T-helper 22 cell (primary cell): ENCODE results near the gene ODF2L.
A peak's percentile ranks its signal among the peaks of the same experiment; 100 is the strongest.

Experiments
- DNase-seq: peaks from one replicate; pipeline ENCODE4 v3.0.0-alpha.2; 2020; ENCODE audit warnings: low read depth

Gene ODF2L, protein sequence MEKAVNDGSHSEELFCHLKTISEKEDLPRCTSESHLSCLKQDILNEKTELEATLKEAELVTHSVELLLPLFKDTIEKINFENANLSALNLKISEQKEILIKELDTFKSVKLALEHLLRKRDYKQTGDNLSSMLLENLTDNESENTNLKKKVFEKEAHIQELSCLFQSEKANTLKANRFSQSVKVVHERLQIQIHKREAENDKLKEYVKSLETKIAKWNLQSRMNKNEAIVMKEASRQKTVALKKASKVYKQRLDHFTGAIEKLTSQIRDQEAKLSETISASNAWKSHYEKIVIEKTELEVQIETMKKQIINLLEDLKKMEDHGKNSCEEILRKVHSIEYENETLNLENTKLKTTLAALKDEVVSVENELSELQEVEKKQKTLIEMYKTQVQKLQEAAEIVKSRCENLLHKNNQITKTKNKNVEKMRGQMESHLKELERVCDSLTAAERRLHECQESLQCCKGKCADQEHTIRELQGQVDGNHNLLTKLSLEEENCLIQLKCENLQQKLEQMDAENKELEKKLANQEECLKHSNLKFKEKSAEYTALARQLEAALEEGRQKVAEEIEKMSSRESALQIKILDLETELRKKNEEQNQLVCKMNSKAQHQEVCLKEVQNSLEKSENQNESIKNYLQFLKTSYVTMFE

DNA sequence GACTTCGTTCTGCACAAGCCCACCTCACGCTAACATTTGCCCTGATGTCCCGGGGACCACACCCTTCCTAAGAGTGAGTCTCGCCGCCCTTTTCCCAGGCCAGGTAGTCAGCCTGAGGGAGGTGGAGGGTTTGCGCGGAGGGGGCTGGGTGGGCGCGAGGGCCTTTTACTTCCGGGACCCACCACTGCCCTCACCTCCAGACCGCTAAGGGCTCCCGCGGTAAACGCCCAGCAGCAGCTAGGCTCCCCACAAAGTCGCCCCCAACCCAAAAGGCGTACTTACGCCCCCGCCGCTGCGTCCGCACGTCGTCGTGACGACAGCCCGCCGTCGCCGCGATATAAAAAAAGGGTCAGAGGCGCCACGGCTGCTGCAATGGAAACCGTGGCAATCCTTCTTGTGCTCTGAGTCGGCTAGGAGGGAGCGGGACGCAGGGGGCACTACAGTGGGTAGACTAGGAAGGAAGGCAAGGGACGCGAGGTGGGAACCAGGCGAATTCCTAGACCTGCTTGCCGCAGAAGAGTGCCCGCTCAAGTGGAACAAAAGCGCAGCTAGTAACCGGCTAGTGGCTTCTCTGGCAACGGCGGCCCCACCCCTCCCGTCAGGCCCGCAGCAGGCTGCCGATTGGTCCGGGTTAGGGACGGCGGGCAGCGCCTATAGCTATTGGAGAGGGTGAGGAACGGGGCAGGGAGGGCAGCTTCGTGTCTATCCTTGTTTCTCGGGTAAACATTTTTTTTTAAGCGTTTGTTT lies at the start of gene ODF2L:
Gene ODF2L, minus strand, starts transcription at position 573 of the 747 bp plus-strand sequence. CDS start 9,296 bp downstream, outside the sequence.
- peak; percentile 85 for DNase-seq

DNA sequence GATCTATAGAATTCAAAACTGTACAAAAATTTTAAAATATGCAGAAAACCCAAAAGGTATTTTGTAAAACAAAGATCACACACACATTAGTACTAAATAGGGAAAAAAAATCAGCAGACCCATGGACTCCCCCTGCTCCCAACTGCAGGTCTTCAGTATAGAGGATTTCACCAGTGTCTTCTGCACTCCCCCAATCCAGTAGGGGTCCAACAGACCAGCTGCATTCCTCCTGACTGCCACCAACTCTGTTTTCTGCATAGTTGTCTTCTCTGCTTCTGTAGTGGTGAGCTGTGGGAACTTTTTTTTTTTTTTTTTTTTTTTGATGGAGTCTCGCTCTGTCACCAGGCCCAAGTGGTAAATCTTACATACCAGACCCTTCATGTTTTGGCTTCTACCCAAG lies 49.8 kb upstream of the ODF2L start:
- DNase-seq: no peak

DNA sequence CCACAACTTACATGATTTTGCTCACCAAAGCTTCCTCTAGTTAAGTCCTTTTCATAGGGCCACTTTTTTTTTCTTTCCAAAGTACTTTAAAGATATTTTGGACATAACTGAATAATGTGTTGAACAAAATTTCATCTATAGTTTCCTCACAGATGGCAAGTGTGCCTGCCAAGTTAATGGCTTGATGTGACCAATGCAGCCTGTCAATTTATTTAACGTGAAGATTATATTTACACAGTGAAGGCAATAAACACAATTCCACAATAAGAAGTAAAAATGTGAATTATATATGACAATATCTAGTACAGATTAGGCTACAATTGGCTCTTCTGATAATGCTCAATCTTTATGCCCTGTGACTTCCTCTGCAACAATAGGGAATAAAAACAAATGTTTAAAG lies 45.9 kb upstream of the ODF2L start:
- DNase-seq: no peak

DNA sequence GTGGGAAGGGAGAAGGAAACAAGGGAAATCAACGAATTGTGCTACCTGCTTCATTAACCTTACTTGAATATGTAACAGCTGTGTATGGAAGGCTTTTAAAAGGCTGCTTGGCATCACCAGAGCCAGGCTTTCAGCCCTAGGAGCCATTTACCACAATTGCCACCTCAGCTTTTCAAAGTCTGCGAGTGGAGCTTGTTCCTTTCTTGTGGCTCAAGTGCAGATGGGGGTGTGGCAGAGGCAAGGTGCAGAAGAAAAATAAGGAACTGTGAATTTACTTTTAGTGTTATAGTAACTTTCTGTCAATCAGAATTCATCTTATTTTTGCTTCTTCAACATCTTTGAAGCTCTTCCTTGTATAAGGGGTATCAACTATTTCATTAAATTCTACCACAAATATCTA lies 45.5 kb upstream of the ODF2L start:
- DNase-seq: no peak

DNA sequence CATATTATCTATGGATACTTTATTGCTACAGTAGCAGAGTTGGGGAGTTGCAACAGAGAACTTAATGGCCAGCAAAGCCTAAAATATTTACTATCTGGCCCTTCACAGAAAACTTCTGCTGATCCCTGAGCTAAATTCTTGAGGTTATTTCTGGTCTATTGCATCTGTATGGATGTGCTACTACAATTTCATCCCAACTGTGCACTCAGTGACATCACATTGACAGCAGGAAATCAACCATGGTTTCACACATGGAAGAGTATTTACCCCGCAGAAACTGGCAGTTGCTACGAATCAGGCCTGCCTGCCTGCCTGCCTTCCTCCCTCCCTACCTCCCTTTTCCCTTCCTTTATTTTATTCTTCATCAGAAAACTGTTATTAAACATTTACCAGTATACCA lies 39.9 kb upstream of the ODF2L start:
- no peak for DNase-seq

DNA sequence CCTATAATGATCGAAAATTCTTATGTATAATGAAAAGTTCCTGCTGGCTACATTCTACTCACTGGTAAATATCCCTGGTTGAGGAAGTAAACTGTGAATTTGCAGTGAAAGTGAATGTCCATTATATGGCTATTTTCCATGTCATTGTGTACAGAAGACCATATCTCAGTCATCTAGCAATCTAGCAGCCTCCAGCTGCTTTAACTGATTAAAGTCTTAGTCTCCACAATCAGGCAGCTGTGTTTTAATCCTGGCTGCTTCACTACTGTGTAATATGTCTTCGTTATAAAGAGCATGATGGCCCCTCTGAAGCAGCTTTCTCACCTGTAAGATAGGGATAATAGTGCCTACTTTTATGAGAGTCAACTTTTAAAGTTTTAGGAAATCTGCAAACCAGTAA lies 39.2 kb upstream of the ODF2L start:
- no peak for DNase-seq

DNA sequence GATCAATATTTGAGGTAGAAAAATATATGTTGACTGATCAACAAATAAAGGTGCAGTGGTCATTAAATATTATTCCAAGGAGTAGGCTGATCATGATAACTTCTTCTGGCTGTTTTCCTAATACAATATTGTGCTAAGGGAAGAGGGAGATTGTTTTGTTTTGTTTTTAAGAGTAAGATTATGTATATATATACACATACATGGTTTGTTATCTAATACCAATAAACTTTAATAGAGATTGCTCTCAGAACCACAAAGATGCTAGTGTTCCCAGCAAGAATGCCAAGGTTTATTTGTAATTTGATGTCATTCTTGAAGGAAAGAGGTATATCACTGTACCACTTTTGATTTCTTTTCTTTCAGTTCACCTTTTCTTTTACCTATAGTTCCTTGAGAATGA lies 37.9 kb upstream of the ODF2L start:
- DNase-seq: no peak

DNA sequence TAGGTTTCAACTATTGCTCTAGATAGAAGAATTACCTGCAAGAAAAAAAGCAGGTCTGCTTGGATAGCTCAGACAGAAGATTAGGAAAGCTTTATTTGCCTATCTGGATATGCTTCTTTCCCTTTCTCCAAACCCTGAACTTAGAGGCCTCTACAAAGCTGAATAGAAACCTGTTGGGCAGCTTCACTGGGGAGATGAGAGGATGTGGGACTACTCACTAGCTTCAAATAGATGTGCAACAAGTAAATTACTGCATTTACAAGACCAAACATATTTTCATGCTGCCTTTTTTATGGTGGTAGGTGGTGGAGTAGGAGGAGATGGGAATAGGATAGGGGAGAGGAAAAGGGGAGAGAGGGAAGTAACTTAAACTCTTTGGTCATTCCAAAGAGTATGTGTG lies 34.3 kb upstream of the ODF2L start:
- DNase-seq: no peak

DNA sequence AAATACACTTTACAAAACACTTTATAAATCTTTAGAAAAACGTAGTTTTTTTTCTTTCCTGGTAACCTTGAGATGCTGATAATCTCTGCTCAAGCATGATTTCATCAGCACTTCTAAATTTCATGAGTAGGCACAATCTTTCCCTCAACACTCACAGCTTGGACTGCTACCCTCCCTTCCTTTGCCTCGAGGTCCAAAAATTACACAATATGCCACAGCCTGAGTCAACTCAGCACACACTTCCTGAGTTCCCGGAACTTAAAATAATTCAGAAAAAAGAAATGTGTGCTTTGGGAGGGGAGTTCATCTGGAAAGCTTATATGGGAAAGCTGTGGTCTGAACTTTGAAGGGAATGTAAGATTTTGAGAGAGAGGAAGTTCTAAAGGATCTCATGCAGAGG lies 33.7 kb upstream of the ODF2L start:
- DNase-seq: no peak

DNA sequence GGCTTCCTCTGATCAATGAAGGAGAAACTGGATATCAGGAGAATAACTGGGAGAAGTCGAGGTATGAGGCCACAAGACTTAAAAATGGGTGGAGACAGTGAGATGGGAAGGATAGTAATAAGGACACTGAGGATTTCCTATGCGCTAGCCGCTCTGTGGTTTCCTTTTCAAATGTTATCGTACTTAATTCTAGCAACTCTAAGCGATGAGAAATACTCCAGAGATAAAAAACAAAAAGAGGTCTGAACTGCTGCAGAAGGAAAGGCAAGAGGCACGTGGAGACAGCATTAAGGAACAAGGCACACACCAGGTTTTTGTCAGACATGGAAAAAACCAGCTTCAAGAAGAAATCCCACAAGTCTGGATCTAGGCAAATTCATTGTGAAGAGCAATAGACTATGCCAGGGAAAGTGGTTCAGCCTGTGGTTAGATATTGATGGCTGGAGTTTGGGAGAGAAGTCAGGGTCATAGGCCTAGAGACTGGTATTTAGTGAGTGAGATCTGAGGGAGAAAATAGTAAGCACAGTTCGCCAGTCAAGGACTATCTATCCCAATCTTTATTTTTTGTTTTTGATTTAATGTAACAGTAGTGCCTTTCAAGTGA lies 33.1 kb upstream of the ODF2L start:
- no peak for DNase-seq

DNA sequence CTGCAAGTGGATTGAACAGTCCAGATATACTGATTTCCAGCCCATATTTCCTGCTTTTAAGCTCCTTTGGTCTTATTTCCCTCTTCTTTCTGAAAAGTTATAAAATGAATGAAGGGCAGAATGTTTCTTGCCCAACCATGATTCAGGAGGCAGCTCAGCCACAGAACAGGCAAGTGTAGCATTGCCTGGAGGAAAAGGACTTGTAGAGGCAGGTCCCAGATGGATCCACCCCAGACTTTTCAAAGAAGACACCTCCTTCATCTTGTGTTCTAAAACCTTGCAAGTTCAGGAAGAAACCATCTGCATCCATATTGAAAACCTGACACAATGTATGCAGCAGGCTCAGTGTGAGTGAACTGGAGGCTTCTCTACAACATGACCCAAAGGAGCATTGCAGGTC lies 27.8 kb upstream of the ODF2L start, which contains the start of gene CLCA2:
Gene CLCA2, plus strand, starts transcription at position 299 of the 400 bp plus-strand sequence. Its CDS starts 77 bp downstream, at position 376.
- no peak for DNase-seq

DNA sequence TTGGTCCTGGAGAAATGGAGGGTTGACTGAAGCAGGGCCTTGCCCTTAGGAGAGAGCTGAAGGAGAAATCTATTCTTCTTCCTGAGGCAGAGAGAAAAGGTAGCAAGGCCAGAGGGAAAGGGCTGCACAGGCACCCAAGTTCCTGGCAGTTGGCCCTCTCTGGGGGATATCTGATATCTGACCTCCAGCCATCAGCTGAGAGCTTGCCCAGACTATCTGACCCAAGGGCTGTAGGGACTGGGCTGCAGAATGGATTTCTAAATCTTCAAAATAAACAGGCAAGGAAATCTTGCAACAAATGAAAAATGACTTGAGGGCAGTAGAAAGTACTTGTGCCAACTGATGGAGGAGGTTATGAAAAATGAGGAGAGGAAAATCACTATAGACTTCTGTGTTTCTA lies 27.4 kb upstream of the ODF2L start:
- no peak for DNase-seq

DNA sequence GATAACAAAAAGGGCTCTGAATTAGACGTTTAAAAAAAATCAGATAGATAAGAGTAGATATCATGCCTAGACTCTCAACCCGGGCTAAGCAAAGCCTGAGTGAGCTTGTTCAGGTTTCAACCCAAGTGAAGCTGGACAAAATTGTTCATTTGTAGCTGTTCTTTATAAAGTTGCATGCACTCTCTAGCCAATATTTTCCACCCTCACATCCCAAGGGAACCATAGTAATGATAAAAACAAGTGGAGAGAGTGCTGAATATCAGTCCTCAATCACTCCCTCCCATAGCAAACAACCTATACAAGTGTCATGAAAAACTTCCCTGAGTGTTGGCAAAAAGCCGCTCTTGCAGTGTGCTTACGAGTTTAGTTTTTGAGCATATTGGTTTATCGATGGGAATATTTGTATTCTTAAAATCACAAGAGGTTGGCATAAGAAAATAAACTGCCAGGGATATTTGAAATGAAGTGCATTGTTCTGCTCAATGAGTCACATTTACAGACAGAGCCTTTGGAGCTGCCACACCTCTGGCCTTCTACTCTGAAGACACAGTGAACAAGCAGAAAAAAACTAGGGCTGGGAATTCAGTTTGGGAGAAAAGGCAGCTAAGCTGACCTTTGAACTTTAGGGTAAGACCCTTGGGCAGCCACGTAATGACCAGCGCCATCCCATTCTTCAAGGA lies 25.6 kb upstream of the ODF2L start:
- no peak for DNase-seq

DNA sequence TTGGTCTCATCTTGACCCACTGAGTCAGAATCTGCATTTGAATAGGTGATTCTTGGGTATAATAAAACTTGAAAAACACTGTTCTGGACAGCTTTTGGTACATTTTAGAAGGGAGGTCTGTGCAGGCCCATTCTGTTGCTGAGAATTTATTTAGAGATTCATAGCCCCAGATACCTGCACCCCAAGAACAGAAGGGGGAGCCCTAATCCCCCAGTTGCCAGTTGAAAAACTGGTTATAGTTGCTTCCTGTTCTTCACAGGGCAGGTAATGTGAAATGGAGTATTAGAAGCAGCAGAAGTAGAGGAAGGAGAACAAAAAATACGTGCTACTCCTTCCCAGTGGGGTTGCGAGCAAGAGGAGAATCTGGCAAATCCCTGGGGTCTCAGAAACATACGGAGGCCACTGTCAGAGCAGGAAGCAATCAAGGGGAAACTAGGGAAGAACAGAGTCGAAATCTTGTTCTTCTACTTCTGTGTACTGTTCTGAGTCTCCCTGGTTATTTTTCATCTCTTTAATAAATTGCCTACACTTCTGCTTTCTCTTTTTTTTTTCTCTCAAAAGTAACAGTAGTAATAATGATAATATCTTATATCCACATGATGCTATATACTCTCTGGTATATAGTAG lies 23.3 kb upstream of the ODF2L start:
- no peak for DNase-seq

DNA sequence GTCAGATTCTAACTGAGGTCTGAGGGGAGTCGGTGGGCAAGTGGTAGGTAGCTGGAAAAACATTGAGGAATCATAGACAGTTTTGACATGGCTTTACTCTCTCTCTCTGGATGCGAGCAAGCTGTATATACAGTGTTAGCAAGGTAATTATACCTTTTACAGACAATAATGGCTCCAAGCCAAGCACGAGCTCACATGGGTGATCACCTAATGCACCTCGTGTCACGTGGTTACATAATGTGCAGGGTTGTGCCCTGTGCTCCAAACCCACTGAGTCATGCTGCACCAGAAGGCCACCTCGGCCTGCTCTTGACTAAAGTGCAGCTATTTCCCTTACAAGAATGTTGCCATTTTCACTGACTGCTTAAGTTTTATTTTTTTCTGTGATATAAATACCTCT lies 20.2 kb upstream of the ODF2L start:
- DNase-seq: no peak

DNA sequence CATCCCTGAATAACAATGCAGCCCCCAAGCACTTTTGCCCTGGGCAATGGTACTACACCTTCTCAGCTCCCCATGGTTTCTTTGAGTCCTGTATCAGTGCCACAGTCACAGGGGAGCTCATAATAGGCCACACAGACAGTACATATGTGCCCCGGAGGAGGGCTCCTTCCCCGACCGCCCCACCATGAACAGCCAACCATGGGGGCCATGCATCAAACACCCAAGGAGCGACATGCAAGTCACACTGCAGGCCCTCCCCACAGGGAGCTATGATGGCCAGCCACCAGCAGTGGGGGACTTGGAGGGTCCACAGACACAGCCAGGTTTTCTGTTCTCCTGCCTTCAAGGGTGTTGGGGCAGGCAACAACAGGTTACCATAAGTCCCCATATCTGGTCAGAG lies 14.8 kb upstream of the ODF2L start:
- DNase-seq: no peak

DNA sequence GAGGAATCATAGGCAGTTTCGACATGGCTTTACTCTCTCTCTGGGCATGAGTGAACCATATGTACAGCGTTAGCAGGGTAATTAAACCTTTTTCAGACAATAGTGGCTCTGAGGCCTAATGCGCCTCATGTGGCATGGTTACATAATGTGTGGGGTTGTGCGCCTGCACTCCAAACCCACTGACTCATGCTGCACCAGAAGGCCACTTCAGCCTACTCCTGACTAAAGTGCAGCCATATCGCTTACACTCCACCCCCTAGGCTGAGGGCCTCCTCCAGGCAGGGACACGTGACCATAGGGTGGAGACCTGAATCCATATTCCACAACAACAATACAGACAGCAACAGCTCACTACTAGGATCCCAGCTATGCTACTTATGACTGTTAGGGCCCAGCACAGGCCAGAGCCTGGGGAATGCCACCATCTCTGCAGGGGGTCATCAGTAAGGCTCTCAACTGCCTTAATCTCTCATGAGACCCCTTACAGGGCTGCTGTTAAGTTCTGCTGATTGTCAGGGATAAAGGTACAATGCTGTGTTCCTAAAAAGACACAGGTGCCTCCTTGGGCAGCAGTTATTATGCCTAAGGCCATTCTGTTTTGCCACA lies 13.4 kb upstream of the ODF2L start:
- DNase-seq: no peak

DNA sequence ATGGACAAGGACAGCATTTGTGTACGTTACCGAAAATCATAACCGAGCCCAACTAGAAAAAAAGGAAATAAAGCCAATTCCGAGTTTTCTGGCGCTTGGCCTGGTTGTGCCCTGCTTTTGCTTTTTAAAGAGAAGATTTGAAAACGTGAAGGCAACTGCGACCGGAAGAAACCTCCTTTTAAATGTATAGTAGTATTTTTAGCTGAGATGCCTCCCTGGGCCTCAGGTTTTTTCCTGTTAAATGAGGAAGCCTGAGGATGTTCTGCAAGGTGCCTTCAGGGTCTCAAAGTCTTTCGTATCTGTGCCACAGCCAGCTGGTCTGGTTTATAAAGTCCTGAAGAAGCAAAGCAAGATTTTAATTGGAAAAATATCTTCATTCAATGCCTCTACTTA lies 371 bp upstream of the ODF2L start:
- DNase-seq: no peak

DNA sequence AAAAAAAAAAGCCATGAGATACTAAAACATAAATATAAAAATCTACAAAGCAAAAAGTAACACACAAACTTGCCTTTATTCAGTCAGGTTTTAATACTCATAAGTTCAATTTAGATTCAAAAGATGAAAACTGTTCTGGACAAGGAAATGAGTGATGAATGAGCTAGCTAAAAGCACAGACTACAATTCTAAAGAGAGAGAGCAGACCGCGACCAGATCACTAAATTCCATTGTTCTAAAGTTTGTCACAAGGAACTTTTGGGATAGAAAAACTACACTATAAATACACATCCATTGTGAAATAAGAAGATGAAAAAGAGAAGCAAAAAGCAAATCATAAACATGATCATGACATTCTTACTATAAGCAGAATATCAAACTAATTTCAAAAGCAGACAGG lies 1.7 kb downstream of the ODF2L start:
- no peak for DNase-seq

DNA sequence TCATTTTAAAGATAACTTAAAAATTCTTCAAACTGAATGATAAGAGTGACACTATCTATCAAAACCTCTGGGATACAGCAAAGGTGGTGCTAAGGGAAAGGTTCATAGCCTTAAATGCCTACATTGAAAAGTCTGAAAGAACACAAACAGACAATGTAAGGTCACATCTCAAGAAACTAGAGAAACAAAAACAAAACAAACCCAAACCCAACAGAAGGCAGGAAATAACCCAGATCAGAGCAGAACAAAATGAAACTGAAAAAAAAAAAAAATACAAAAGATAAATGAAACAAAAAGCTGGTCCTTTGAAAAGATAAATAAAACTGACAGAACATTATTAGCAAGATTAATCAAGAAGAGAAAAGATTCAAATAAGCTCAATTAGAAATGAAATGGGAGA lies 6.8 kb downstream of the ODF2L start:
- DNase-seq: no peak

DNA sequence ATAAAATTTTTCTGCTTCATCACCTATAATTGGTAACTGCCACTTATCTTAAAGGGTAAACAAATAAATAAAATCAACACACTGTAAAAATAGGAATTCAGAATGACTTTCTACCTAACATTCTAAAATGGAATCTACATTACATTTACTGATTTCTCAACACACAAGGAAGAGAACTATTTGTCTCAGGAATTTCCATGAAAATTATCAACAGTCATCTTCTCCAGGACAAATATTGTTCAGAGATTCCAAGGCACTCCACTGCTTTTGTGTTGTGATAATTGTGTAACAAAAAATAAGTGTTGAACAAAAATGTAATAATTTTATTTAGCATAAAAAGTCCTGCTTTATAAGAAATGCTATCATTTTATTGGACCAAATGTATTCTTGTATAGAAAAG lies 7.3 kb downstream of the ODF2L start:
- DNase-seq: no peak
